SJSA1 (cell line): ENCODE measurements around the gene CMTM3. TPM values are rescaled to one million over a fixed set of nuclear protein-coding genes. Genes with fewer than 3 reads are reported as not detected.
"Not testable (repeated sequence)": the region's sequence is repeated elsewhere in the genome, so short reads cannot be mapped to it uniquely, and the experiment has no call there.

ENCODE experiments used
- DNase-seq, 2 experiments: peaks; one replicate each; pipeline ENCODE4 v3.0.0-alpha.2; 2015 to 2020; ENCODE audit warnings: low spot score in 2 of 2, low read depth in 1 of 2
- H3K27ac ChIP-seq: fragments of 250-450 bp; sonication (Bioruptor Pico); 2 replicates; pipeline ENCODE4 v1.5.1; 2020; ENCODE audit warnings: mild to moderate bottlenecking, moderate library complexity
- H3K27me3 ChIP-seq: fragments of 250-450 bp; sonication (Bioruptor Pico); replicated peaks from 2 replicates; pipeline ENCODE4 v1.5.1; 2020; ENCODE audit warnings: mild to moderate bottlenecking, moderate library complexity
- H3K36me3 ChIP-seq: fragments of 250-450 bp; sonication (Bioruptor Pico); 2 replicates; pipeline ENCODE4 v1.5.1; 2020; ENCODE audit warnings: mild to moderate bottlenecking
- H3K4me1 ChIP-seq: fragments of 250-450 bp; sonication (Bioruptor Pico); replicated peaks from 2 replicates; pipeline ENCODE4 v1.6.1; 2021; ENCODE audit warnings: mild to moderate bottlenecking
- H3K4me3 ChIP-seq: fragments of 250-450 bp; sonication (Bioruptor Pico); 2 replicates; pipeline ENCODE4 v1.5.1; 2020; ENCODE audit warnings: mild to moderate bottlenecking
- H3K9me3 ChIP-seq: fragments of 250-450 bp; sonication (Bioruptor Pico); replicated peaks from 2 replicates; pipeline ENCODE4 v1.5.1; 2020; ENCODE audit warnings: mild to moderate bottlenecking
- total RNA-seq: library from RNA; depleted of rRNA; stranded (reverse); fragments of >200 nt; shearing (Covaris generic); gene quantifications from 2 replicates; pipeline ENCODE4 v1.2.3, GENCODE V29; 2014

Gene CMTM3
- total RNA-seq, 1 experiment from 2014 or later, result 18.9 TPM

DNA sequence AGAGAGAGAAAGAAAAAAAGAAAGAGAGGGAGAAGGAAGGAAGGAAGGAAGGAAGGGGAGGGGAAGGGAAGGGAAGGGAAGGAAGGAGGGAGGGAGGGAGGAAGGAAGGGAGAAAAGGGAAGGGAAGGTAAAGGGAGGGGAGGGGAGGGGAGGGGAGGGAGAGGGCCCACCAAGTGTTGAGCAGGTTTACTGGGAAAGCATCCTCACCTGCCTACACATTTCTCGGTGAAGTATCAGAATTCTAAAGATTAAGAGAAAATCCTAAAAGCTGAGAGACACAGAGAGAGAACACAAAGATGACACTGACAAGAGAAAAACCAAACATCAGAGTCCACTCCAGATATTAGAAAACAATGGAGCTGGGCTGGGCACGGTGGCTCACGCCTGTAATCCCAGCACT, 12.3 kb upstream of the CMTM3 start:
- Histone ChIP-seq H3K36me3 (no peaks in the 10 kb centered on the region), H3K27ac (no peak overlapping the region), H3K4me1 (no peaks in the 10 kb centered on the region), H3K9me3 (no peaks in the 10 kb centered on the region), H3K4me3 (no peak overlapping the region), H3K27me3 (no peaks in the 10 kb centered on the region)
- no peak for DNase-seq

GRCh38 chr16:66592814-66593213, 11.7 kb upstream of the CMTM3 start:
- Histone ChIP-seq H3K36me3 (no peaks in the 10 kb centered on the region), H3K4me3 (no peak overlapping the region), H3K9me3 (no peaks in the 10 kb centered on the region), H3K27ac (no peak overlapping the region), H3K4me1 (no peaks in the 10 kb centered on the region), H3K27me3 (no peaks in the 10 kb centered on the region)
- DNase-seq, result no peak

DNA sequence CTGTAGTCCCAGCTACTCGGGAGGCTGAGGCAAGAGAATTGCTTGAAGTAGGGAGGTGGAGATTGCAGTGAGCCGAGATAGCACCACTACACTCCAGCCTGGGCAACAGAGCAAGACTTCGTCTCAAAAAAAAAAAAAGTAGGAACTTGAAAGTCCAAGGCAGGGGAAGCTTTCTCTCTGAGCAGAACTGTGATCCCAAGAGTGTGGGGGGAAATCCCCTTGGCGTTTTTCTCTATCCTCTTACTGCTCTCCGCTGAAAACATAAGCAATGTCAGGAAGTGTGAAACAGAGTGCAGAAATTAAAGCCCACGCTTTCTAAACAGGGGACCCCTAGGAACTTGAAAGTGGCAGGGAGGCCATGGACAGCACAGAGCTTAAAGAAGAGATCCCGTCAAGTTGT, 9.8 kb upstream of the CMTM3 start:
- Histone ChIP-seq H3K36me3 (no peaks in the 10 kb centered on the region), H3K4me1 (no peaks in the 10 kb centered on the region), H3K27ac (no peak overlapping the region), H3K4me3 (no peak overlapping the region), H3K27me3 (no peaks in the 10 kb centered on the region), H3K9me3 (no peaks in the 10 kb centered on the region)
- no peak for DNase-seq

GRCh38 chr16:66596559-66596958, 7.9 kb upstream of the CMTM3 start:
- H3K36me3 ChIP-seq, H3K27ac ChIP-seq, H3K4me3 ChIP-seq, DNase-seq, H3K4me1 ChIP-seq, H3K27me3 ChIP-seq, H3K9me3 ChIP-seq: not testable (repeated sequence)

- no peaks in the 10 kb centered on the region for H3K9me3 ChIP-seq
- H3K27me3 ChIP-seq, result no peaks in the 10 kb centered on the region
- no peak overlapping the region for H3K27ac ChIP-seq
- no peak for DNase-seq
- no peaks in the 10 kb centered on the region for H3K4me1 ChIP-seq
- no peaks in the 10 kb centered on the region for H3K36me3 ChIP-seq
- H3K4me3 ChIP-seq, result no peak overlapping the region
These were observed 7.3 kb upstream of the CMTM3 start for GRCh38 chr16:66596986-66597848.

GRCh38 chr16:66598111-66598510, 6.4 kb upstream of the CMTM3 start:
- Histone ChIP-seq H3K4me3 (no peak overlapping the region), H3K9me3 (no peaks in the 10 kb centered on the region), H3K27ac (no peak overlapping the region), H3K4me1 (no peaks in the 10 kb centered on the region), H3K36me3 (no peaks in the 10 kb centered on the region), H3K27me3 (no peaks in the 10 kb centered on the region)
- DNase-seq, result no peak

- Histone ChIP-seq H3K27ac (no peak overlapping the region), H3K9me3 (no peaks in the 10 kb centered on the region), H3K4me3 (no peak overlapping the region), H3K36me3 (peaks cover 1% of the 10 kb centered on the region), H3K27me3 (no peaks in the 10 kb centered on the region), H3K4me1 (peaks cover 7% of the 10 kb centered on the region)
- DNase-seq, result no peak
These were observed 4.8 kb upstream of the CMTM3 start for GRCh38 chr16:66599726-66600125.

DNA sequence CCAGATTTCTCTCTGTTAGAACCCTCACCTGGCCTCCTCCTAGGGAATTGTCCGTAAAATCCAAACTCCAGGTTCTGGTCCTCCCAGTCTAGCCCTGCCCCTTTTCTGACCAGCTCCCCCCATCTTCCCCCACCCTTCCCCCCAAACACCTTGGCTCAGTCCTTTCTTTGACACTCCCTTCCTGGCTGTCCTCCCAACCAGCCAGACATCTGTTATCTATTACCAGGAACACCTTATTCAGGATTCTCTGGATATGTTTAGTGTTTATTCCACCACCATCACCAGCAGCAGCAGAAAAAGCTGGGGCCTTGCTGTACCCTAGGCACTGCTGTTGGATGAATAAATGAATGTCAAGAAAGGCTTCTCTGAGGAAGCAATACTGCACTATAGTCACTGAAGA, 4.0 kb upstream of the CMTM3 start:
- Histone ChIP-seq H3K4me1 (peaks cover 7% of the 10 kb centered on the region), H3K9me3 (no peaks in the 10 kb centered on the region), H3K27ac (no peak overlapping the region), H3K4me3 (no peak overlapping the region), H3K36me3 (peaks cover 7% of the 10 kb centered on the region), H3K27me3 (no peaks in the 10 kb centered on the region)
- DNase-seq, result no peak

DNA sequence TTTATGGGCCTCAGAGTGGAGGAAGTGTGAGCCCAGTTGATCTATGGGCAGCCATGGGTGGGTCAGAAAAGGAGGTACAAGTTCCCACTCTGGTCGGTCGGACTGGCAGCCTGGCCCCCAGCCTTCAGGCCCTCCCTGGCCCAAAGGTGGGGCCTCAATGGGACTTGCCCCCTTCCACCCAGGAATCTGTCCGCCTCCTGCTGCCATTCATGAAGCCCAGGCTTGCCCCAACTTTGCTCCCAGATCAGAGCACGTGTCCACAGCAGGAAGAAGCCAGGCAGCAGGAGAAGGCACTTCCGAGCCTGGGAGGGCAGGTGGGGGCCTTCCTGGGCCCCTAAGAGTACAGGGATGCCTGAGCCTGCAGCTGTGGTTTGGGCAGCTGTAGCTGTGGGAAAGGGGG, 3.0 kb upstream of the CMTM3 start:
- no peaks in the 10 kb centered on the region for H3K9me3 ChIP-seq
- peaks cover 16% of the 10 kb centered on the region for H3K4me1 ChIP-seq
- no peak overlapping the region for H3K4me3 ChIP-seq
- no peak overlapping the region for H3K27ac ChIP-seq
- H3K36me3 ChIP-seq, result peaks cover 7% of the 10 kb centered on the region
- DNase-seq, result no peak
- no peaks in the 10 kb centered on the region for H3K27me3 ChIP-seq

DNA sequence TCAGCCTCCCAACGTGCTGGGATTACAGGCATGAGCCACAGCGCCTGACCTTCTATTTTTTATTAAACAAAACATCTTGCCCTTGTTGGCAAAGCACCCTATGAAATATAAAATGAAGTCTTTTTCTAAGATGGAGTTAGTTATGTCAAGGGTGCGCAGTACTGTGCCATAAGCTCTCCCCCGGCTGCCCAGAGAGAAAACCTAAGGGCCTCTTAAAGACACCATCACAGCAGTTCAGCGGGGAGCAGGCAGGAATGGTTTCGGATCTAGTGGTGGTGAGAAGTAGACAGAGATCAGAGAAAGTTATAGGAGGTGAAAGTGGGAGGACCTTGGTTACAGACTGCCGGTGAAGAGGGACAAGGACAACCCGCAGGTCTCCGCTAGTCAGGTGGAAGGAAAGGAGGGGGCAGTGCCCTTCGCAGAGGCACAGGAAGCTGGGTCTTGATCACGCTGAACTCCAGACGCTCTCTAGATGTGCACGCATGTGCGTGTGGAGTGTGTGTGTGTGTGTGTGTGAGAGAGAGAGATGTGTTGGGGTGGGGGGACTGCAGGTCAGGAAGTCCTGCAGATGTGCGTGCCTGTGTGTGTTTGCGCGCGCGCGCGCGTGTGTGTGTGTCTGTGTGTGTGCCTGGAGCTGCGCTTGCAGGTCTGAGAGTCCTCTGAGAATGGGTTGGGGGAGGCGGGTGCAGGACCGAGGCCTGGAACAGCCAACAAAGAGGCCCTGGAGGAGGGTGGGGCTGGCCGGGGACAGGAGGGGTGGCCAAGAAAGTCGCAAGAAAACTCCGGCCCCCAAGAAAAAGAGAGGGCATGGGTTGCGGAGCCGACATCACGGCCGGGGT, 748 bp upstream of the CMTM3 start:
- H3K27me3 ChIP-seq, result no peaks in the 10 kb centered on the region
- H3K27ac ChIP-seq, result peak overlapping the region; percentile 56
- peak; percentile 74 to 75 for DNase-seq
- peak overlapping the region; percentile 92 for H3K4me3 ChIP-seq
- no peaks in the 10 kb centered on the region for H3K9me3 ChIP-seq
- peaks cover 21% of the 10 kb centered on the region for H3K4me1 ChIP-seq
- peaks cover 14% of the 10 kb centered on the region for H3K36me3 ChIP-seq

DNA sequence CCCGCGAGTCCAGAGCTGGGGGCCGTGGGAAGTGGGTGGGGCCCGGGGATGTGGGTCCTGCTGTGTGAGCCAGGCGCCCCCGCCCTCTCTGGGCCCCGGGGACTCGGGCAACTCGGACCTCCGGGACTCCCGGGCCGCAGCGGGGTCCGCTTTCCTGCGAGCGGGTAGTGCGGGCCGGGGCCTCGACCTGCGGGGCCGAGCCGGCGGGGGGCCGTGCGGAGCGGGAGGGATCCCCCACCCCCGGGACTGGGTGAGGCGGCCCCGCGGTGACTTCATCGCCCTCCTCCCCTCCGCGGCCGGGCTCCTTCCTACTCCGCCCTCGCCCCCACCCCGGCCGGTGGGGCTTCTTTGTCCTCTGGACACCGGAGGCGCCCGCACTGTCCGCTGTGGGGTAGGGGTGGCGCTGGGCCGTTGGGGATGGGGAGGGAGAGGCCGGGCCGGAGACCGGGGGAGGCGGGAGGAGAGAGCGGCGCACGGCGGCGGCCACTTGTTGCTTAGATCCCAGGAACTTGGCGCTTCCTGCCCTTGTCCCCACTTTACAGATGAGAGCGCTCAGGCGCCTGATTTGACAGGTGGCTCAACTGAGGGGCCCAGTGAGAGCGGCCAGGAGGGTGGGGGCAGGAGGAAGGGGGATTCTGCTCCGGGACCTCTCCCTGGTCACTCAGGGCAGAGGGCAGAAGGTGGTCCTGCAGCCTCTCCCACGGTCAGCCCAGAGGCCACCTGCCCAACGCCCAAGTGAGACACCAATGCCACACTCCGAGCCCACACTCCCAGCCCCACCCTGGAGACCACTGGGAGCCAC, 874 bp downstream of the CMTM3 start:
- DNase-seq, result peak; percentile 66 to 72
- no peaks in the 10 kb centered on the region for H3K9me3 ChIP-seq
- peaks cover 30% of the 10 kb centered on the region for H3K36me3 ChIP-seq
- H3K4me1 ChIP-seq, result peaks cover 24% of the 10 kb centered on the region
- peak overlapping the region; percentile 85 for H3K27ac ChIP-seq
- H3K4me3 ChIP-seq, result peak overlapping the region; percentile 92
- H3K27me3 ChIP-seq, result no peaks in the 10 kb centered on the region

DNA sequence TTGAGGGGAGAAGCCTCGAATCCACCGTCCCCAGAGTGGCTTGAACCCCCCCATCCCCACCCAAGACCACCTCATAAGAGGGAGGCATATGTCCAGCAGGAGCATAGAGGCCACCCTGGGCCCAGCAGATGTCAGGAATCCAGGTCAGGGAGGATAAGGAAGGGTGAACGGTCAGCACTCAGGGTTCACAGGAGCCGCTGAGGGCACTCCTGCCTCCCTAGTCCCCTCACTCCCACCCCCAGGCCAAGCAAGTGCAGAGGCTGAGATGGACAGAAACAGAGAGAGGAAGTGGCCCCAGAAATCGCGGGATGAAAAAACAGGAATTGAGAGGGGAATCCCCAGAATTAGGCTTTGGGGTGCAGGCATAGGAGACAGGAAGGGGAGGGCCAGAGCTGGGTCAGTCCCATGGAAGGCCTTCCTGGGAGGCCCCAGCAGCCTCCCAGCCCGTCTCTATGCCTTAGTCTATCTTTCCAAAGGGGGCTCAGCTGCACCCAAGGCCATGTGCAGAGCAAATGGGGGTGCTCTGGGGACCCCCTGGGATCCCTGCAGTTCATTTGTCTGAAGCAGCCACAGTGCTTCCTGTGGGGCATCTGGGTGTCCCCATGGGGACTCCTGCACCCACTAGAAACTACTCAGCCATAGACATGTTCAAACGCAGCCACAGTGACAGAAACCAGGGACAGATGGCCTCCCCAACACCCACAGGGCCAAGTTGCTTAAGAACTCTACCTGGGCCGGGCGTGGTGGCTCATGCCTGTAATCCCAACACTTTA, 1.7 kb downstream of the CMTM3 start:
- Histone ChIP-seq H3K4me3 (peak overlapping the region; percentile 92), H3K27ac (no peak overlapping the region), H3K27me3 (no peaks in the 10 kb centered on the region), H3K4me1 (peaks cover 24% of the 10 kb centered on the region), H3K9me3 (no peaks in the 10 kb centered on the region), H3K36me3 (peaks cover 38% of the 10 kb centered on the region)
- DNase-seq, result no peak
